Measurements from ENCODE around the gene USP30. TPM values are rescaled to one million over a fixed set of nuclear protein-coding genes. Genes with fewer than 3 reads are reported as not detected.

The USP30 gene
- total RNA-seq, 1 experiment from 2014 or later: 4.0 TPM

GRCh38 chr12:109113661-109114321, 61.4 kb downstream of the USP30 start:
- ChIA-PET POLR2A (interaction anchor here (0.7 to 4.4 kb wide), 3 partner anchors 14 to 21 kb away, joined by 4 to 25 read pairs (median 5); no protein-coding TSS in a partner anchor), CTCF (interaction anchor here (0.9 to 3.4 kb wide), 9 partner anchors 14 to 280 kb away, joined by 3 to 35 read pairs (median 5); no protein-coding TSS in a partner anchor)
- Mint-ChIP-seq H3K27me3 (ENCODE audit: insufficient read depth, unreplicated experiment) (no peaks in the 10 kb centered on the region), H3K9me3 (ENCODE audit: unreplicated experiment) (no peaks in the 10 kb centered on the region), H3K36me3 (ENCODE audit: insufficient read depth, unreplicated experiment) (peaks cover 6% of the 10 kb centered on the region), H3K4me3 (ENCODE audit: unreplicated experiment) (no peak overlapping the region), H3K27ac (ENCODE audit: low read depth, unreplicated experiment) (no peak overlapping the region), H3K4me1 (ENCODE audit: insufficient read depth, unreplicated experiment) (no peaks in the 10 kb centered on the region)
- no TSS peak for BruUV-seq (replicated peaks)
- intact Hi-C loops (cut with micrococcal nuclease): loop anchor here (2.0 kb wide), 1 partner anchor 141 kb away; no protein-coding TSS in a partner anchor
- no peak for TF ChIP-seq CTCF (IDR thresholded peaks at IDR 0.05; ENCODE audit: unreplicated experiment)
- DNase-seq (ENCODE audit: unreplicated experiment): no peak

- no peaks in the 10 kb centered on the region for H3K9me3 Mint-ChIP-seq (ENCODE audit: unreplicated experiment)
- no peaks in the 10 kb centered on the region for H3K4me1 Mint-ChIP-seq (ENCODE audit: insufficient read depth, unreplicated experiment)
Measured at GRCh38 chr12:109114644-109115043, 62.3 kb downstream of the USP30 start.

GRCh38 chr12:109115404-109115757, 63.0 kb downstream of the USP30 start:
- DNase-seq (ENCODE audit: unreplicated experiment): no peak
- Mint-ChIP-seq H3K4me1 (ENCODE audit: insufficient read depth, unreplicated experiment) (no peaks in the 10 kb centered on the region), H3K4me3 (ENCODE audit: unreplicated experiment) (no peak overlapping the region), H3K27ac (ENCODE audit: low read depth, unreplicated experiment) (no peak overlapping the region), H3K27me3 (ENCODE audit: insufficient read depth, unreplicated experiment) (no peaks in the 10 kb centered on the region), H3K9me3 (ENCODE audit: unreplicated experiment) (no peaks in the 10 kb centered on the region), H3K36me3 (ENCODE audit: insufficient read depth, unreplicated experiment) (no peaks in the 10 kb centered on the region)
- BruUV-seq (replicated peaks): no TSS peak
- no peak for TF ChIP-seq CTCF (IDR thresholded peaks at IDR 0.05; ENCODE audit: unreplicated experiment)
- ChIA-PET CTCF (interaction anchor here (0.9 to 1.9 kb wide), 3 partner anchors 22 to 270 kb away, joined by 4 to 7 read pairs (median 5); partner anchors contain the start of gene ALKBH2), POLR2A (no interaction called here)
- intact Hi-C loops (cut with micrococcal nuclease): no loop called here

More at GRCh38 chr12:109114644-109115043, 62.3 kb downstream of the USP30 start:
- DNase-seq (ENCODE audit: unreplicated experiment): no peak
- no peak overlapping the region for H3K27ac Mint-ChIP-seq (ENCODE audit: low read depth, unreplicated experiment)
- no TSS peak for BruUV-seq (replicated peaks)
- H3K36me3 Mint-ChIP-seq (ENCODE audit: insufficient read depth, unreplicated experiment): no peaks in the 10 kb centered on the region
- intact Hi-C loops (cut with micrococcal nuclease): no loop called here
- no peaks in the 10 kb centered on the region for H3K27me3 Mint-ChIP-seq (ENCODE audit: insufficient read depth, unreplicated experiment)
- ChIA-PET CTCF (interaction anchor here (0.6 to 3.4 kb wide), 7 partner anchors 22 to 279 kb away, joined by 3 to 19 read pairs (median 5); partner anchors contain the start of gene ALKBH2), POLR2A (interaction anchor here (0.7 kb wide), 1 partner anchor 15 kb away, joined by 5 read pairs; no protein-coding TSS in a partner anchor)
- no peak for TF ChIP-seq CTCF (IDR thresholded peaks at IDR 0.05; ENCODE audit: unreplicated experiment)
- no peak overlapping the region for H3K4me3 Mint-ChIP-seq (ENCODE audit: unreplicated experiment)

- ChIA-PET POLR2A (no interaction called here), CTCF (interaction anchor here (0.6 to 1.9 kb wide), 5 partner anchors 120 to 291 kb away, joined by 3 to 7 read pairs (median 3); no protein-coding TSS in a partner anchor)
- Mint-ChIP-seq H3K9me3 (ENCODE audit: unreplicated experiment) (no peaks in the 10 kb centered on the region), H3K27ac (ENCODE audit: low read depth, unreplicated experiment) (no peak within 1 kb of the TSS), H3K27me3 (ENCODE audit: insufficient read depth, unreplicated experiment) (no peaks in the 10 kb centered on the region), H3K4me3 (ENCODE audit: unreplicated experiment) (no peak within 1 kb of the TSS), H3K4me1 (ENCODE audit: insufficient read depth, unreplicated experiment) (no peaks in the 10 kb centered on the region), H3K36me3 (ENCODE audit: insufficient read depth, unreplicated experiment) (peaks cover under 1% of the 10 kb centered on the region)
- TF ChIP-seq CTCF (IDR thresholded peaks at IDR 0.05; ENCODE audit: unreplicated experiment): no peak
- BruUV-seq (replicated peaks): no TSS peak
- intact Hi-C loops (cut with micrococcal nuclease): no loop called here
- no peak for DNase-seq (ENCODE audit: unreplicated experiment)
Measured at GRCh38 chr12:109115758-109116610, 63.6 kb downstream of the USP30 start, which contains the start of gene ACACB. TSS of gene ACACB (plus strand) at chr12:109116587. CDS start at chr12:109139406, 22,819 bp downstream.
